ENCODE measurements around the gene RAB3A. TPM values are rescaled to one million over a fixed set of nuclear protein-coding genes. Genes with fewer than 3 reads are reported as not detected.

RAB3A gene
- total RNA-seq, 1 donor from 2014 or later: 3.1 TPM

GRCh38 chr19:18147396-18147795, 56.4 kb downstream of the RAB3A start:
- Mint-ChIP-seq H3K36me3 (ENCODE audit: low read depth, unreplicated experiment) (no peaks in the 10 kb centered on the region), H3K4me3 (ENCODE audit: unreplicated experiment) (no peak overlapping the region), H3K4me1 (ENCODE audit: unreplicated experiment) (peaks cover 2% of the 10 kb centered on the region), H3K27ac (ENCODE audit: unreplicated experiment) (no peak overlapping the region), H3K9me3 (ENCODE audit: unreplicated experiment) (no peaks in the 10 kb centered on the region), H3K27me3 (ENCODE audit: unreplicated experiment) (peaks cover 5% of the 10 kb centered on the region)
- DNase-seq (ENCODE audit: low spot score): no peak
- no peak for TF ChIP-seq CTCF (IDR thresholded peaks at IDR 0.05; ENCODE audit: unreplicated experiment)

Other genes with a start within 250 kb of the RAB3A start
- gene KCNN1, start 236.9 kb downstream of the RAB3A start, total RNA-seq (ENCODE audit: unreplicated experiment): 19.3 TPM
- 2.8 TPM for gene ARRDC2, start 195.9 kb downstream of the RAB3A start, total RNA-seq (ENCODE audit: unreplicated experiment)
- gene IL12RB1, start 117.1 kb downstream of the RAB3A start, total RNA-seq (ENCODE audit: unreplicated experiment): not detected
- 3.9 TPM for gene MAST3, start 106.3 kb downstream of the RAB3A start, total RNA-seq (ENCODE audit: unreplicated experiment)
- 28.0 TPM for gene PIK3R2, start 50.9 kb downstream of the RAB3A start, total RNA-seq (ENCODE audit: unreplicated experiment)
- not detected for gene IFI30, start 30.2 kb downstream of the RAB3A start, total RNA-seq (ENCODE audit: unreplicated experiment)
- 17.7 TPM for gene MPV17L2, start 10.8 kb downstream of the RAB3A start, total RNA-seq (ENCODE audit: unreplicated experiment)
- 0.85 TPM for gene PDE4C, start 22.4 kb upstream of the RAB3A start, total RNA-seq (ENCODE audit: unreplicated experiment)
- 1.2 TPM for gene IQCN, start 70.4 kb upstream of the RAB3A start, total RNA-seq (ENCODE audit: unreplicated experiment)
- 129 TPM for gene JUND, start 77.6 kb upstream of the RAB3A start, total RNA-seq (ENCODE audit: unreplicated experiment)
- gene LSM4, start 119.0 kb upstream of the RAB3A start, total RNA-seq (ENCODE audit: unreplicated experiment): 166 TPM
- gene PGPEP1, start 136.6 kb upstream of the RAB3A start, total RNA-seq (ENCODE audit: unreplicated experiment): 32.1 TPM
- gene GDF15, start 182.1 kb upstream of the RAB3A start, total RNA-seq (ENCODE audit: unreplicated experiment): 1.3 TPM
- not detected for gene LRRC25, start 193.6 kb upstream of the RAB3A start, total RNA-seq (ENCODE audit: unreplicated experiment)
- gene SSBP4, start 215.4 kb upstream of the RAB3A start, total RNA-seq (ENCODE audit: unreplicated experiment): 60.7 TPM
- 68.5 TPM for gene ISYNA1, start 234.1 kb upstream of the RAB3A start, total RNA-seq (ENCODE audit: unreplicated experiment)